ENCODE data around the gene GPR179.
A peak's percentile ranks its signal among the peaks of the same experiment; 100 is the strongest.

The GPR179 gene

GRCh38 chr17:38343608-38344419 lies at the start of gene GPR179:
GPR179 (minus strand) TSS chr17:38343956; CDS start chr17:38343789, 167 bp downstream.
- no peak for DNase-seq (ENCODE audit: low read depth, low spot score)

- no peak for DNase-seq (ENCODE audit: low read depth, low spot score)
Measured at GRCh38 chr17:38379448-38379847, 35.7 kb upstream of the GPR179 start.

DNA sequence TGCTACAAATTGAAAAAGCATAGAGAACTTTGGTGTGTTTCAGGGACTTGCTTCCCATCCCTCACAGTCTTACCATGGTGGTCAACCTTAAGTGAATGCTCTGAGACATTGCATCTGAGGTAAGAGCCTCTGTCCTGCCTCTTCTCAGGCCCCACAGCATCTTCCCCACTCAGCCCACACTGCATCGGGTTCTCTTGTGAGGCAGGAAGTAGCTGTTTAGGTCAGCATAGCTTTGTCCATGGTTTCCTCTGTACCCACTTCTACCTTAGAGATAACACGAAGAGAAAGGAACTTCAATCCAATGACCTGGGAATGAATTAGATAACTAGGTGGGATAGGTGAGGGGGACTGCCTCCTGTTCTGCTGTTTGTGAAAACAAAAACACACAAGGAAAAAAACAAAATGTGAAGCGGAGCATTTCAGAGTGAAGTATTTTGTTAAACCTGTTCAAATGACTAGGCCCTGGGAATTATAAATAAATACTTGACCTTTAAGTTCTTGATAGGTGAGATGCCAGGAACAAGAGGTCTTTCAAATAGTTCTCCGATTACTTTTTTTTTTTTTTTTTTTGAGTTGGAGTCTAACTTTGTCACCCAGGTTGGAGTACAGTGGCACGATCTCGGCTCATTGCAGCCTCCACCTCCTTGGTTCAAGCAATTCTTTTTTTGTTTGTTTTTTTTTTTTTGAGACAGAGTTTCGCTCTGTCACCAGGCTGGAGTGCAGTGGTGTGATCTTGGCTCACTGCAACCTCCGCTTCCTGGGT lies 25.5 kb upstream of the GPR179 start:
- no peak for DNase-seq (ENCODE audit: low read depth, low spot score)

GRCh38 chr17:38364741-38365140 lies 21.0 kb upstream of the GPR179 start:
- no peak for DNase-seq (ENCODE audit: low read depth, low spot score)

GRCh38 chr17:38363016-38363415 lies 19.3 kb upstream of the GPR179 start:
- DNase-seq (ENCODE audit: low read depth, low spot score): no peak

GRCh38 chr17:38361694-38362465 lies 18.1 kb upstream of the GPR179 start:
- no peak for DNase-seq (ENCODE audit: low read depth, low spot score)

GRCh38 chr17:38358586-38359513 lies 15.1 kb upstream of the GPR179 start:
- DNase-seq (ENCODE audit: low read depth, low spot score): no peak

GRCh38 chr17:38357486-38358123 lies 13.8 kb upstream of the GPR179 start:
- DNase-seq (ENCODE audit: low read depth, low spot score): no peak

DNA sequence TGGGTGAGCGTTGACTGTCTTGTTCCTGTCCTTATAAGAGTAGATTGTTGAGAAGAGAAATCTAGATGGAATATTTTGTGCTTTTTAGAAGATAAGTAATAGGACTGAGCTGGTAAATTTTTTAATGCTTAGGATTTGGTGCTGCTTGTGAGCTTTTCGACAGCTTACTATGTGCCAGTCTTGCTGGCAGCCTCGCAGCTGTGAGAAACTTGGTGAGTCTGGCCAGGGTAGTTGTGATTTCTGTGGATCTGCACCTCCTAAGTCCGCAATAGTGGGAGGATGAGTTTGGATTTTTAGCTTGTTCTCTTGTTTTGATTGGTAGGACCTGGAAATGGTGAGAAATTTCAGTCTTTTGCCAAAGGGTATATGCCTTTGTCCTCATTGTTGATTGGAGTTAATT lies 11.5 kb upstream of the GPR179 start:
- DNase-seq (ENCODE audit: low read depth, low spot score): no peak

DNA sequence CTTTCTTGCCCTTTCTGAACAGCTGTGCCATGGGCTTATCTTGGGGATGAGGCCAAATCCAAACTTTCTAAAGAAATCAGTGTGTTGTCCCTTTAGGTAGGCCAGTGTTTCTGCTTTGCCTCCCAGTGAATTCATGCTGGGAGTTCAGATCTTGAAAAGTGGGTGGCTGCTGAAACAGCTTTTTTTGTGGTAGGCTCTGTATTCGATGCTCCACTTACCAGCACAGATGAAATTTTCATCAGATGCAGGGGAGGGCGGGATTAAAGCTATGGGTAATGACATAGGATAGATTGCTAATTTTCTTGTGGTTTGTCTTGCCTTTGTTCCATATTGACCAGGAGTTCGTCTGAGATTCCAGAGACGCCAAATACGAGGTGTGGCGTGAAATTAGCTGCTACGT lies 10.7 kb upstream of the GPR179 start:
- DNase-seq (ENCODE audit: low read depth, low spot score): no peak

DNA sequence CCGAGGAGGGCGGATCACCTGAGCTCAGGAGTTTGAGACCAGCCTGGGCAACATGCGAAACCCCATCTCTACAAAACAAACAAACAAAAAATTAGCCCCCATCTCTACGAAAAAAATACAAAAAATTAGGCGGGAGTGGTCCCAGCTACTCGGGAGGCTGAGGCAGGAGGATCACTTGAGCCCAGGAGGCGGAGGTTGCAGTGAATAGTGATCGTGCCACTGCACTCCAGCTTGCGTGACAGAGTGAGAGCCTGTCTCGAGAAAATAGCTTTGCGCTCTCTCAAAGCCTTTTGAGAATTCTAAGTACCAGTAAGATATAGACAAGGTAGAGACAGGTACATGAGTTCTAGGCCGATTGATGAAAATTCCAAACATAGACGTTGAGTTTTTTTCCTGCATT lies 9.9 kb upstream of the GPR179 start:
- DNase-seq (ENCODE audit: low read depth, low spot score): no peak

DNA sequence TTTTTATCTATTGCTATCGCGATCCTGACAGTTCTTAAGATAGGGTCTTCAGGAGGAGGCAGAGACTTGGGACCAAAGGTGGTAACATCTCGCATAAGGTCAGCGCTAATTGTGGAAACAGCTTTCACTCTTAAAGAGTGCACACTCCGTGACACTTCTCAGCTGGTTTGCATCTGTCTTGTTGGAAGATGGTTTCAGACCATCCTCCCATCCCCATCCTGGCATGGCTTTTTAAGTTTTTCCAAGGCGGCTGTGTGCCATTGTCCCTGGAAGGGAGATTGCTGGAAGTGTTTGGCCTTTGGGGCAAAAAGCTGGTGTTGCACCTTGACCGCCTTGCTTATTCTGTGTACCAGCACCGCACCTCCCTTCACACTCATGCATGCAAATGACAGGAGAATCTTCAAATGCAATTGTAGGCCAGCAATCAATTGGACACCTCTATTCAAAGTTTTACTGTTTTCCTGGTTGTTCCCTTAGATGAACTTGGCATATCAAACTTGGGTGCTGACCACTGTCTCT lies 9.4 kb upstream of the GPR179 start:
- no peak for DNase-seq (ENCODE audit: low read depth, low spot score)

GRCh38 chr17:38352245-38353085 lies 8.7 kb upstream of the GPR179 start:
- no peak for DNase-seq (ENCODE audit: low read depth, low spot score)

DNA sequence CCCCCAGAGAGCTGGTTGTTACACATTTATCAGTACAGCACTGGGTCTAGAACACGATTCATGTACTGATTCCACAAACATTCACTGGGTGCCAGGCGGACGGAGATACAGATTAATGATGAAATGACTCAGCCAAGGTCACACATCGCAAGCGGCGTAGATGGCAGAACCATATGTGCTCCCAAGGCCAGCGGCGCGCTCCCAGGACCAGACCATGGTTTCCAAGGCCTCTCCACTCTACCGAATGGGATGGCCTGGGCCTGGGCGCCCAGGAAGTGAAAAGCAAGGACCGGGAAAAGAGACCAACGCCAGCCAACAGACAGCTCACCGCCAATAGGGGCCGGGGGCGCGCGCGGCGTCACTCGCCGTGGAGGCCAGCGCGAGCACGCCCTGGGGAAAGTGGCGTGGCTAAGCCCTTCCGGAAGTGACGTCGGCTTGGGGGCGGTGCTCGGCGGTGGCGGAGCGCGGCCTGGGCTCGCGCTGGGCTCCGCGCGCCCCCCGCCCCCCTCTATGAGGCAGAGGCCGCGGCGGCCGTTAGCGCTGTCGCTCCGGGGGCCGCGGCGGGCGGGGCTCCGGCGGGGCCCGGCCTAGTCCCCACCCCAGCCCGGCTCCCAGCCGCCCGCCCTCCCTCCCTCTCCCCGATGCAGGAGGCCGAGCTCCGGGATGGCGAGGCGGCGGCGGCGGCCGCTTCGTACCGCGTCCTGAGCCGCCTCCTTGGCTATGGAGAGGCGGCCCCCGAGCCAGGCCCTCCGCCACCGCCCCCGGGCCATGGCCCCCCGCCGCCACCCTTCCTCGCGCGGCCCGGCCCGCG lies 7.9 kb upstream of the GPR179 start, which contains the start of gene SOCS7:
TSS of gene SOCS7 (plus strand) at position 433 of the 811 bp plus-strand sequence. CDS start at position 642, 209 bp downstream.
- DNase-seq (ENCODE audit: low read depth, low spot score): peak; percentile 57

DNA sequence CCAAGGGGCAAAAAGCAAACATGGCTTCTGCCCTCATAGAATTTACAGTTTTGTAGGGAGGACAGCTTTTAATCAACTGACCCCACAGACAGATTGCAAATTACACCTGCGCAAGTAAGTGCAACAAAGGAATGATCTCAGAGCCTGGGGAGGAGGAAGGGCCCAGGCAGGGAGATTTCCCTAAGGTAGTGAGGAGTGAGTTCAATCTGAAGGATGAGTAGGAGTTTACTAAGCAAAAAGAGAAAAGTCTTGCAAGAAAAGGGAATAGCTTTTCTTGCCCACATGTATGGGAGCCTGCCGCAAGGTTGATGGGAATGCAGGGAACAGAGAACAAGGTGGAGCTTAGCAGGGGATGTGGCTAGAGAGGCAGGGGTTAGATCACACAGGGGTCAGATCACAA lies 6.3 kb upstream of the GPR179 start:
- DNase-seq (ENCODE audit: low read depth, low spot score): no peak

DNA sequence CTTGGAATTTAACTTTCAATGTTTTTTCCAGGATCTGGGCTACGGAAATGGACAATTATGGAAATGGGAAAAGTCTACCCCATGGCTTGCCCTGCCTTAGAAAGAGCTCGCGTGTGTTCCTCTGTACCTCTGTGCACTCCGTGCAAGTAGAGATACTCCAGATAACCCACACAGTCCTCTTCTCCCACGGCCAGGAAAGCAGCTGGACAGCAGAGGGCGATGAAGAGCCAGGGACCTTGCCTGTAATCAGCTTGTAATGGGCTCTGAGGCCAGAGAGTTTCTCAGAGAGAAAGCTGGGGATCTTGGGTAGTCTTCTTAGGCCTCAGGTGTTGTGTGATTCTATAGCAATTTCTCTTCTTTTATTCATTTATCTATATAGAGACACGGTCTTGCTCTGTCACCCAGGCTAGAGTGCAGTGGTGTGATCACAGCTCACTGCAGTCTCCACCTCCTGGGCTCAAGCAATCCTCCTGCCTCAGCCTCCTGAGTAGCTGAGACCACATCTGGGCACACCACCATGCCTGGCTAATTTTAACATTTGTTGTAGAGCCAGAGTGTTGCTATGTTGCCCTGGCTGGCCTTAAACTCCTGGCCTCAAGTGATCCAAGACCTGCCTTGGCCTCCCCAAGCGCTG lies 5.5 kb upstream of the GPR179 start:
- DNase-seq (ENCODE audit: low read depth, low spot score): no peak

DNA sequence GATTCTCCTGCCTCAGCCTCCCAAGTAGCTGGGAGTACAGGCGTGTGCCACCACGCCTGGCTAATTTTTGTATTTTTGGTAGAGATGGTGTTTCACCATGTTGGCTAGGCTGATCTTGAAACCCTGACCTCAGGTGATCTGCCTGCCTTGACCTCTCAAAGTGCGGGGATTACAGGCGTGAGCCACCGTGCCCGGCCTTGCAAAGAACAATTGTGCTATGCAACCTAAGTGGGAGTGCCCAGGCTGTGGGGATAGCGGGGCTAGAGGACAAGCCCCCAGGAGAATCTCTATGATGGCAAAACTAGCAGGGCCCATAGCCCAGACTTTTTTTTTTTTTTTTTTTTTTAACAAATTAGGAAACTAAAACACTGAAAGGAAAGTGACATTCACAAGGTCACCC lies 2.0 kb upstream of the GPR179 start:
- DNase-seq (ENCODE audit: low read depth, low spot score): no peak

- no peak for DNase-seq (ENCODE audit: low read depth, low spot score)
Measured at GRCh38 chr17:38344420-38344745, 627 bp upstream of the GPR179 start.
